ENCODE data around the gene RCOR1.
"Not testable (repeated sequence)": the region's sequence is repeated elsewhere in the genome, so short reads cannot be mapped to it uniquely, and the experiment has no call there.

The RCOR1 gene

DNA sequence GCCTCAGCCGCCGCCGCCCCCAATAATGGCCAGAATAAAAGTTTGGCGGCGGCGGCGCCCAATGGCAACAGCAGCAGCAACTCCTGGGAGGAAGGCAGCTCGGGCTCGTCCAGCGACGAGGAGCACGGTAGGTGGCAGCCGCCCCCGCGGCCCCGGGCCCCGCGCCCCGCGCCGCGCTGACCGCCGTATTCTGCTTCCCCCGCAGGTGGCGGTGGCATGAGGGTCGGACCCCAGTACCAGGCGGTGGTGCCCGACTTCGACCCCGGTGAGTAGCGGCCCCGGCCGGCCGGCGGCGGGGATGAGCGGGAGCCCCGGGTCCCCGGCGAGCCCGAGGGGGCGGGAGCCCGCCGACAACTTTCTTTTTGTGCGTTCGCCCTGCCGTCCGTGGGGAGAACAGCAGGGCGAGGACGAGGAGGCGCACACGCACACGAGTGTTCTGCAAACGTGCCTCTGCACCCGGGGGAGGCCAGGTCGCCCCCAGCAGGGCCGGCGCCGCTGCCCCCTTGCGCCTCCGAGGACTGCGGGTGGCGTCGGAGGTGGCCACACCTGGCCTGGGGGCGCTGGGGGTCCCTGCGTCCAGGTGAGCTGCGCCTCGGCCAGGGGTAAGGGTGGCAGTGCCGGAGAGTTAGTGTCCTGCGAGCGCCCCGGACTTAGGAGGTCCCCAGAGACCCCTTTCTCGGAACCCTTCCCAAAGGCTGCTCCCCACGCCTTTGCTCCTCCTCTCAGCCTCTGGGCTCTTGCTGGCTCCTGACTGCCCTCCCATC is 794 bp downstream of the RCOR1 start:
- DNase-seq: peak; percentile 24 to 76 (median 45)

GRCh38 chr14:102593825-102594137 is 1.3 kb downstream of the RCOR1 start:
- DNase-seq: no peak

GRCh38 chr14:102594514-102595175 is 2.2 kb downstream of the RCOR1 start:
- peak in 4 of 5 experiments; percentile 28 to 80 (median 41) for DNase-seq

DNA sequence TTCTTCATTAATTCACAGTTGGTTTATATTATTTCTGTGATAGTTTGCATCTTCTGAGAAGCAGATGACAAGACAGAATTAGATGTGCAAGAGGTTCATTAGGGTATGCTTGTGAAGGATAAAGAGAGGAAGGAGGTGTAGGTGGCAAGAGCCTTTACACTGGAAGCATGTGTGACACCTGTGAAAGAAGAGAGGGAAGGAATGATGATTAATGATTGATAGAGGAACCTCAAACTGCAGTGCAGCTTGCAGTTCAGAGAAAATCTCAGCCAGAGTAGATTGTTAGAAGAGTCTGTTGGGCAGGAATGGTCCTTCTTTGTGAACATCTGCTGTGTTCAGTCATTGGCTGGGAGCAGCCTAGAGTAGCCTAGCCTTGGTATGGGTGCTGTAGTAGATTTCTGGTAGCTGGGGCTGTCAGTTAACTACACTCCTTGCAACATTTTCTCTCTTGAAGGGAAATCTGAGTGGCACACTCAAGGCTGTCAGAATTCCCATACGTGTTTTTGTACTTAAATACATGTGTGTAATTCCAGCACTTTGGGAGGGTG is 9.0 kb downstream of the RCOR1 start:
- DNase-seq: no peak

DNA sequence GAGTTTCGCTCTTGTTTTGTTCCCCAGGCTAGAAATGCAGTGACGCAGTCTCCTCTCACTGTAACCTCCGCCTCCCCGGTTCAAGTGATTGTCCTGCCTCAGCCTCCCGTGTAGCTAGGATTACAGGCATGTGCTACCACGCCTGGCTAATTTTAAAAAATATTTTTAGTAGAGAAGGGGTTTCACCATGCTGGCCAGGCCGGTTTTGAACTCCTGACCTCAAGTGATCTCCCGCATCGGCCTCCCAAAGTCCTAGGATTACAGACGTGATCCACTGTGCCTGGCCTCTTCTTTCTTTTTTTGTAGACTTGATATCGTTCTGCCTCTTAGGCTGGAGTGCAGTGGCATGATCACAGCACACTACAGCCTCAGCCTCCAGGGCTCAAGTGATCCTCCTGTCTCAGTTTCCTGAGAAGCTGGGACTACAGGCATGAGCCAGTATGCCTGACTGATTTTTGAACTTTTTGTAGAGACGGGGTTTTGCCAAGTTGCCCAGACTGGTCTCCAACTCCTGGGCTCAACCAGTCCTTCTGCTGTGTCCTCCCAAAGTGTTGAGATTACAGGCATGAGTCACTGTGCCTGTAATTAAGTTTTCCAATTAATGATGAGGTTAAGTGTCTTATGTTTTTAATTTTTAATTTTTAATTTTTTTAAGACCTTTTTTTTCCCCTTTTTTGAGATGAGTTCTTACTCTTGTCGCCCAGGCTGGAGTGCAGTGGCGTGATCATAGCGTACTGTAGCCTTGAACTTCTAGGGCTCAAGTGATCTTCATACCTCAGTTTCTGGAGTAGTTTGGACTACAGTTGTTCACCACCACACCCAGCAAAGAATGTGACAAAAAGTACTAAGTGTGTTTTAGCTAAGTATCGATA is 10.2 kb downstream of the RCOR1 start:
- no peak for DNase-seq

GRCh38 chr14:102603293-102603907 is 11.0 kb downstream of the RCOR1 start:
- no peak for DNase-seq

DNA sequence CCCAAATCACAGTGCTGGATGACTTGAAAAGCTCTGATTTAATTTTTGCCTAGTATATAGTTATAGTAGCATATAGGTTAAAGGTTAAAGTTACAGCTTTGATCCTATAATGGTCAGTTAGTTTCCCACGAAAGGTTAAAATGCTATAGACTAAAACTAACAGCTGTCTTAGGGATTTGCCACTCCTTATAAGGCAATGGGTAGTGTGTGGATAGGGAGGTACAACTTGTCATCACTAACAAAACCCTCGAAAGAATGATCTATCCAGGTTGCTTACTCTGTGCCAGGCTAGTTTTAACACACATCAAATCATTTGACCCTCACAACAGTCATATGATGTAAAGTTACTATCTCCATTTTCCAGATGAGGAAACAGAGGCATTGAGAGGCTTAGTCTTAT is 11.7 kb downstream of the RCOR1 start:
- DNase-seq: no peak

DNA sequence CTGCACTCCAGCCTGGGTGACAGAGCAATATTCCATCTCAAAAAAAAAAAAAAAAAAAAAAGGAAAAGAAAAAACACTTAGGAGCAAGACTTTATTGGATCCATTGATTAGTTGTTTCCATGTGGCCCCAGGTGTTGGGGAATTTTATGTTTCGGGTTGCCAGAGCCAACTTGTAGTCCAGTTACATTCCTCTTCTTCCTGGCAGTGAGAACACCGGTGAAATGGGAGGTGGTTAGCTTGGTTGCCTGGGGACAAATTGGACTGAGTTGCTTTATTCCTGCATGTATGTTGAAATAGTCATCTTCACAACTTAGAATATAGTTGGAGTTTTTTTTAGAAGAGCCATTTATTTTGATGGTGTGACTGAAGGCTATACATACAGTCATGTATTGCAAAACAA is 12.6 kb downstream of the RCOR1 start:
- no peak for DNase-seq

- DNase-seq: peak in 1 of 5 experiments; percentile 51
Observed at GRCh38 chr14:102606296-102606695, 13.8 kb downstream of the RCOR1 start.

DNA sequence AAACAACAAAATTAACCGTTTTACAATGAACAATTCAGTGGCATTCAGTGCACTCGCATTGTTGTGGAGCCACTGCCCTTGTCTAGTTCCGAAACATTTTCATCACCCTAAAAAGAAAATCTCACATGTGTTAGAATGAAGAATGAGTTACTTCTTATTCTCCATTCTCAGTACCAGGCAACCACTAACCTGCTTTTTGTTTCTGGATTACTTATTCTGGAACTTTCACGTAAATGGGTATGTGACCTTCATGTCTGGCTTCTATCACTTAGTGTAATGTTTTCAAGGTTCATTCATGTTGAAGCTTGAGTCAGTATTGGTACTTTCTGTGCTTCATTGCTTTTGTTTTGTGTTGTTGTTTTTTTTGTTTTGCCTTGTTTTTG is 15.6 kb downstream of the RCOR1 start:
- peak in 1 of 5 experiments; percentile 13 for DNase-seq

DNA sequence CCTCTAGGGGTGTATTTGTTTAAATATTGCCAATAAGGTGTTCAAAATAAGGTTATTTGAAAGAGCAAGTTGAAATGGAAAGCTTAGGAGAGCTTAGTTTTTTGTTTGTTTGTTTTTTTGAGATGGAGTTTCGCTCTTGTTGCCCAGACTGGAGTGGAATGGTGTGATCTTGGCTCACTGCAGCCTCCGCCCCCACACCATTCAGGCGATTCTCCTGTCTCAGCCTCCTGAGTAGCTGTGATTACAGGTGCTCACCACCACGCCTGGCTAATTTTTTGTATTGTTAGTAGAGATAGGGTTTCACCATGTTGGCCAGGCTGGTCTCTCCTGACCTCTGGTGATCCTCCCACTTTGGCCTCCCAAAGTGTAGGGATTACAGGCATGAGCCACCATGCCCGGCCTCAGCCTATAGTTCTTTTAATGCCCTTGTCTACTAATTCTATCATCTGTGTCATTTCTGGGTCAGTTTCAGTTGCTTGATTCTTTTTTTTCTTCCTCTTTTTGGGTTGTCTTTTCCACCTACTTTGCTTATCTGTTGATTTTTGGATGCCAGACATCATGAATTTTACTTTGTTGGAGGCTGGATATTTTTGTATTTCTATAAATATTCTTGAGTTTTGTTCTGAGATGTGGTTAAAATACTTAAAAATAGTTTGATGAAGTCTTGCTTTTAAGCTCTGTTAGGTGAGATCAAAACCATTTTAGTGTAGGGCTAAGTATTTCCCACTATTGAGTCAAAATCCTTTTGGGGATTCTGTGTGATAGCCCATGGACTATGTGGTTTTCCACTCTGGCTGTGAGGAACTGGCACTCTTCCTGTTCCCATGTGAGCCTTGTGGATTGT is 18.7 kb downstream of the RCOR1 start:
- DNase-seq: no peak

GRCh38 chr14:102616318-102616717 is 23.9 kb downstream of the RCOR1 start:
- DNase-seq: no peak

- no peak for DNase-seq
Observed at GRCh38 chr14:102616799-102617198, 24.4 kb downstream of the RCOR1 start.

DNA sequence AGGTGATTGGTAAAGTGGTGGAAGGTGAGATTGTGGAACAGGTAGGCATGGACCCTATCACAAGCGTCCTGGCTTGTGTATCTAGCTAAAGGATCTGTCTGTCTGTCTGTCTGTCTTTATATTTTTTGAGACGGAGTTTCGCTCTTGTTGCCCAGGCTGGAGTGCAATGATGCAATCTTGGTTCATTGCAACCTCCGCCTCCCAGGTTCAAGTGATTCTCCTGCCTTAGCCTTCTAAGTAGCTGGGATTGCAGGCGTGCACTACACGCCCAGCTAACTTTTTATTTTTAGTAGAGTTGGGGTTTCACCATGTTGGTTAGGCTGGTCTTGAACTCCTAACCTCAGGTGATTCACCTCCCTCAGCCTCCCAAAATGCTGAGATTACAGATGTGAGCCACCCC is 26.6 kb downstream of the RCOR1 start:
- DNase-seq: not testable (repeated sequence)

GRCh38 chr14:102620413-102620812 is 28.0 kb downstream of the RCOR1 start:
- no peak for DNase-seq

DNA sequence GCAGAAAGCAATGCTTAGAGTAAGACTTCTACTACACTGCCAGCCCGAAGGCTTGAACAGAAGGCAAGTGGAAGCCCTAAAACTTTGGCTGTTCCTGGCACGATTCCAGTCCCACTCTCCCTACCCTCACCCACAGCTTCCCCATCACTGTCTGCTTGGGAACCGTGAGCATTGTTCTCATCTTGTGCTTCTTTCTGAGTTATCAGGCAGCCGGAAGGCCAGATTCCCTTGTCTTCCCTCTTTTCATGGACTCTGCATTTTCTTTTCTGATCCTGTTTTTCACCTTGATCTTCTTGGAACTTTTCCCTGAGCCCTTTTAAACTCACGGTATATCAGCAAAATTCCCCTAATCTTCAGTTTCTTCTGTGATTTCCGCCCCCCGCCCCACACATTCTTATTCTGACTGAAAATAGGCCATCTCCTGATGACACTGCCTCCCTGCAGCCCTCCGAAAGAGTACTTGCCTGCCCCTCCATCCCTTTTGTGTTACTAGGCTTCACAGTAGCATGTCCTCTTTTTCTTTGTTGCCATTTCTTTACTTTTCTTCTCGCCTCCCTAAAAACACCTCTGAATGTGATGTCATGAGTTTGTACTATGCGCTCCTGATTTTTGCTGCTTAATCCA is 29.9 kb downstream of the RCOR1 start:
- DNase-seq: peak in 1 of 5 experiments; percentile 14

DNA sequence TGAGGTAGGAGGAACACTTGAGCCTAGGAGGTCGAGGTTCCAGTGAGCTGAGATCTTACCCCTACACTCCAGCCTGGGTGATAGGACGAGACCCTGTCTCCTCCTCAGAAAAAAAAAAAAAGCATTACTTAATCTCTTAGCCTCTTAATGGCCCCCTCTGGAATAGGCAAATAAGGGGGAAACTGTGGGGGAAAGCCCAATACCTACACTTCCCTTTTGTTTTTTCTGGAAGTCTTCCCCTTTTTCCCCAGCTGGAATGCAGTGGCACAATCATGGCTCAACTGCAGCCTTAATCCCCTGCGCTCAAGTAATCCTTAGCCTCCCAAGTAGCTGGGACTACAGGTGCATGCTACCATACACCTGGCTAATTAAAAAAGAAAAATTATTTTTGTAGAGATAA is 32.2 kb downstream of the RCOR1 start:
- DNase-seq: no peak

DNA sequence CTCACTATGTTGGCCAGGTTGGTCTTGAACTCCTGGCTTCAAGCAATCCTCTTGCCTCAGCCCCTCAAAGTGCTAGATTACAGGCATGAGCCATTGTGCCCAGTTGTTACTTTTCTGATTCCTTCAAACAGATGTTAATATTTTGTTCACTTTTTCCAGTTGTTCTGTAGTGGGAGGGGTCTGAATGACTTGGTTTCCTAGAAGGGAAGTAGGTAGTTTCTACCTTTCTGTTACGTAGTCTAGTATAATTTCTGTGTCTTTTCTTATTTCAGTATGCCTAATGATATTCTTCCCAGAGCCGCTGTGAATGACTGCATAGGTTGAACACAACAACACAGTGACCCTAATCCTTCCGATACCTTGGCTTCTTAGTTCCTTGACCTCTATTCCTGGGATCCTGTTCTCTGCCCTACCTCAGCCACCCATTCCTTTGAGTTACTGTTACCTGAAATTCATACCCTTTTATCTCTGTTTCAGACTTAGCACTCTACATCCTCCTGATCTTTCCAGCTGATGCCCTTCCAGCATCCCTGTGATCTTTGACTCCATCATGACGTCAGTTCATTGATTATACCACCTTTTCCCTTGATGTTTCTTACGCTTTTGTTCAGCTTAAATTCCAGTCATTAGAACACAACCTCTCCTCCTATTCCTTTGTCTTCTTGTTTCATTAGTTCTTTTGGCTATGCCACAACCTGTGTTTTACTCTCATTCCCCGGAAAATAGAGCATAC is 33.3 kb downstream of the RCOR1 start:
- no peak for DNase-seq

- no peak for DNase-seq
Observed at GRCh38 chr14:102626530-102626929, 34.1 kb downstream of the RCOR1 start.

- DNase-seq: no peak
Observed at GRCh38 chr14:102629011-102629444, 36.6 kb downstream of the RCOR1 start.

Data from T-helper 2 cell (primary cell).